HepG2 (cell line): ENCODE measurements around the gene DBNDD1. TPM values are rescaled to one million over a fixed set of nuclear protein-coding genes. Genes with fewer than 3 reads are reported as not detected.

Experiments used
- ATAC-seq: fragments of 200-7000 bp; cut with Tn5 transposase; 3 replicates; pipeline ENCODE4 v1.9.1; 2020; ENCODE audit warnings: mild to moderate bottlenecking, moderate library complexity
- BruUV-seq: library from RNA; stranded (reverse); fragments of 400-500 nt; replicated peaks from 2 replicates; lab custom pipeline; 2021; lab: Mats Ljungman, UMichigan
- CTCF ChIA-PET: fragments of 300-600 bp; formaldehyde crosslinking; extraction: SDS; loops from one replicate; lab custom pipeline; 2021; ENCODE audit warnings: low total read pairs, inconsistent platforms, low intra/inter-chr PET ratio; lab: Yijun Ruan, JAX
- POLR2A ChIA-PET: fragments of 350-600 bp; sonication (Branson Sonifier 250); formaldehyde crosslinking; loops from one replicate; lab custom pipeline; 2020; ENCODE audit warnings: antibody characterized with exemption, inconsistent platforms; lab: Yijun Ruan, JAX
- DNase-seq: peaks from one replicate; pipeline ENCODE4 v3.0.0-alpha.2; 2015; ENCODE audit warnings: low spot score
- FAIRE-seq: peaks from 3 replicates; lab custom pipeline; 2011; peaks lifted over from hg19 to GRCh38; lab: Jason Lieb, UNC
- H2AFZ ChIP-seq: one replicate; pipeline ENCODE4 v1.6.1; 2011; ENCODE audit warnings: low read length, inconsistent platforms
- H3K27ac ChIP-seq: fragments of 300-600 bp; 3 replicates; pipeline ENCODE4 v1.8.0; 2011; ENCODE audit warnings: mixed run types, mild to moderate bottlenecking, mixed read lengths, low read length, inconsistent platforms; ENCODE audit not compliant: insufficient read depth; ENCODE audit errors: extremely low read length
- H3K27me3 ChIP-seq, 2 experiments: fragments of 200-600 bp in 1 of 2; 2 replicates in 1 of 2; 3 replicates in 1 of 2; pipeline versions ENCODE4 v1.6.0 to v1.8.0; 2011; ENCODE audit warnings: low read length in 2 of 2, mild to moderate bottlenecking in 2 of 2, moderate library complexity in 2 of 2, inconsistent platforms in 1 of 2; ENCODE audit not compliant: insufficient read depth in 2 of 2, control insufficient read depth in 1 of 2
- H3K36me3 ChIP-seq, 2 experiments: fragments of 200-600 bp in 1 of 2; replicated peaks in 1 of 2; 2 replicates in 1 of 2; 3 replicates in 1 of 2; pipeline versions ENCODE4 v1.5.1 to v1.8.0; 2011; ENCODE audit warnings: low read length in 2 of 2, inconsistent platforms in 1 of 2; ENCODE audit not compliant: insufficient read depth in 2 of 2, control insufficient read depth in 1 of 2
- H3K4me1 ChIP-seq: 2 replicates; pipeline ENCODE4 v1.5.1; 2012; ENCODE audit warnings: low read length, inconsistent platforms; ENCODE audit not compliant: insufficient read depth
- H3K4me2 ChIP-seq: 2 replicates; pipeline ENCODE4 v1.6.0; 2011; ENCODE audit warnings: low read depth, low read length, inconsistent platforms
- H3K4me3 ChIP-seq, 3 experiments: fragments of 200-600 bp in 1 of 3; sonication (generic), shearing (Covaris generic) in 1 of 3; replicated peaks in 1 of 3; 2 replicates each; pipeline ENCODE4 v1.5.1; 2011 to 2016; ENCODE audit warnings: low read length in 3 of 3, inconsistent platforms in 2 of 3, low read depth in 2 of 3, mild to moderate bottlenecking in 2 of 3, control low read depth in 1 of 3, mixed read lengths in 1 of 3; ENCODE audit not compliant: insufficient read depth in 1 of 3
- H3K79me2 ChIP-seq: one replicate; pipeline ENCODE4 v1.6.1; 2011; ENCODE audit warnings: low read length, inconsistent platforms; ENCODE audit not compliant: insufficient read depth
- H3K9ac ChIP-seq: 2 replicates; pipeline ENCODE4 v1.6.0; 2011; ENCODE audit warnings: mild to moderate bottlenecking, low read depth, low read length, inconsistent platforms; ENCODE audit not compliant: insufficient read depth
- H3K9me3 ChIP-seq: 2 replicates; pipeline ENCODE4 v1.5.1; 2012; ENCODE audit warnings: mild to moderate bottlenecking, low read length
- H4K20me1 ChIP-seq: 2 replicates; pipeline ENCODE4 v1.6.0; 2011; ENCODE audit warnings: inconsistent platforms, mild to moderate bottlenecking, low read length, moderate library complexity; ENCODE audit not compliant: insufficient read depth
- E2F2 ChIP-seq: sonication (generic); formaldehyde crosslinking; IDR thresholded peaks from 2 replicates; pipeline ENCODE4 v1.4.0; 2020; ENCODE audit warnings: missing genetic modification reagents, borderline replicate concordance
- EEA1 ChIP-seq: sonication (generic); formaldehyde crosslinking; IDR thresholded peaks from 2 replicates; pipeline ENCODE4 v1.5.1; 2020; ENCODE audit warnings: mild to moderate bottlenecking, missing genetic modification reagents, borderline replicate concordance
- HMGXB4 ChIP-seq, 2 experiments: sonication (generic) in 1 of 2; formaldehyde crosslinking in 1 of 2; IDR thresholded peaks; 2 replicates each; pipeline versions ENCODE4 v1.4.0 to v1.6.1; 2018 to 2020; ENCODE audit warnings: missing genetic modification reagents in 2 of 2, borderline replicate concordance in 1 of 2, low read depth in 1 of 2, mild to moderate bottlenecking in 1 of 2, missing biosample characterization in 1 of 2
- NRL ChIP-seq: sonication (generic); formaldehyde crosslinking; IDR thresholded peaks from 2 replicates; pipeline ENCODE4 v1.5.0; 2020; ENCODE audit warnings: missing genetic modification reagents, mild to moderate bottlenecking, moderate library complexity, borderline replicate concordance
- PLRG1 ChIP-seq: fragments of 450-650 bp; conservative IDR thresholded peaks from 2 replicates; pipeline ENCODE4 v1.6.1; 2016
- SRF ChIP-seq: IDR thresholded peaks from 2 replicates; pipeline ENCODE4 v1.6.1; 2011; ENCODE audit warnings: mild to moderate bottlenecking, low read depth, low read length, moderate library complexity
- TEAD2 ChIP-seq: sonication (generic); formaldehyde crosslinking; IDR thresholded peaks from 2 replicates; pipeline ENCODE4 v1.9.0; 2021; ENCODE audit warnings: missing genetic modification reagents
- TEAD3 ChIP-seq: optimal IDR thresholded peaks from 2 replicates; pipeline ENCODE3; 2016; ENCODE audit warnings: borderline replicate concordance
- TMF1 ChIP-seq: sonication (generic); formaldehyde crosslinking; IDR thresholded peaks from 2 replicates; pipeline ENCODE4 v1.8.1; 2022; ENCODE audit warnings: low read depth, missing genetic modification reagents
- ZBTB1 ChIP-seq: sonication (generic); formaldehyde crosslinking; IDR thresholded peaks from 2 replicates; pipeline ENCODE4 v1.4.0; 2020; ENCODE audit warnings: missing genetic modification reagents, borderline replicate concordance
- ZBTB14 ChIP-seq: sonication (generic); formaldehyde crosslinking; IDR thresholded peaks from 2 replicates; pipeline ENCODE4 v1.4.0; 2020; ENCODE audit warnings: missing genetic modification reagents
- ZFX ChIP-seq: sonication (generic); formaldehyde crosslinking; IDR thresholded peaks from 2 replicates; pipeline ENCODE4 v1.4.0; 2020; ENCODE audit warnings: mild to moderate bottlenecking, low read depth, missing genetic modification reagents, moderate library complexity
- ZNF235 ChIP-seq: sonication (generic); formaldehyde crosslinking; IDR thresholded peaks from 2 replicates; pipeline ENCODE4 v1.8.1; 2023; ENCODE audit warnings: mild to moderate bottlenecking, missing genetic modification reagents, borderline replicate concordance
- ZNF317 ChIP-seq: sonication (generic); formaldehyde crosslinking; IDR thresholded peaks from 2 replicates; pipeline ENCODE4 v1.5.0; 2020; ENCODE audit warnings: mild to moderate bottlenecking, missing genetic modification reagents
- ZNF660 ChIP-seq: sonication (generic); formaldehyde crosslinking; IDR thresholded peaks from 2 replicates; pipeline ENCODE4 v1.5.1; 2020; ENCODE audit warnings: mild to moderate bottlenecking, low read depth, missing genetic modification reagents, borderline replicate concordance
- ZSCAN22 ChIP-seq: sonication (generic); formaldehyde crosslinking; IDR thresholded peaks from 2 replicates; pipeline ENCODE4 v1.4.0; 2020; ENCODE audit warnings: mild to moderate bottlenecking, missing genetic modification reagents
- WGBS: methylation state at CpG from one replicate; pipeline ENCODE4 v1.1.6; 2017; ENCODE audit warnings: low lambda C conversion rate; 5-methylcytosine and 5-hydroxymethylcytosine counted together
- in situ Hi-C: cut with HindIII; loops from 2 replicates; pipeline ENCODE4 v1.10.0; 2017; ENCODE audit warnings: low pct_unique_long_range_greater_than_20kb; ENCODE audit not compliant: extremely low pct_ligation_motif_present
- intact Hi-C: fragments of 100-400 bp; cut with micrococcal nuclease; formaldehyde crosslinking; loops from one replicate; pipeline ENCODE4 v1.10.0; 2022; ENCODE audit not compliant: unreplicated experiment
- polyA plus RNA-seq, 8 experiments: library from polyadenylated mRNA; depleted of rRNA in 3 of 8; stranded (reverse) in 7 of 8; unstranded in 1 of 8; fragments of >200 nt; fragmentation: Illumina TruSeq in 4 of 8; extraction: Trizol in 4 of 8; gene quantifications; 2 replicates each; pipeline versions ENCODE4 v1.2.1 to v1.2.3, GENCODE V29; 2011 to 2016; ENCODE audit warnings: low read depth in 4 of 8, missing spikeins in 1 of 8, mixed read lengths in 1 of 8; ENCODE audit not compliant: insufficient read depth in 1 of 8
- total RNA-seq, 5 experiments: library from RNA; depleted of rRNA; stranded (reverse); fragments of >200 nt; fragmentation: Illumina TruSeq; extraction: Trizol; gene quantifications; 2 replicates each; pipeline ENCODE4 v1.2.3, GENCODE V29; 2016; ENCODE audit warnings: low read depth in 1 of 5
- TF ChIP-seq, protein P1 (sequence below): sonication (generic); formaldehyde crosslinking; IDR thresholded peaks from 2 replicates; pipeline ENCODE4 v1.8.0; 2022; ENCODE audit warnings: mild to moderate bottlenecking, missing genetic modification reagents
- TF ChIP-seq, protein P2 (sequence below): sonication (generic); formaldehyde crosslinking; IDR thresholded peaks from 2 replicates; pipeline ENCODE4 v1.4.0; 2020; ENCODE audit warnings: missing genetic modification reagents

The DBNDD1 gene
- total and polyA plus RNA-seq, 2 of the 13 experiments (the other 11 are each of a cell fraction or from before 2014, with no cell fraction given): 17.0 to 40.4 TPM

DNA sequence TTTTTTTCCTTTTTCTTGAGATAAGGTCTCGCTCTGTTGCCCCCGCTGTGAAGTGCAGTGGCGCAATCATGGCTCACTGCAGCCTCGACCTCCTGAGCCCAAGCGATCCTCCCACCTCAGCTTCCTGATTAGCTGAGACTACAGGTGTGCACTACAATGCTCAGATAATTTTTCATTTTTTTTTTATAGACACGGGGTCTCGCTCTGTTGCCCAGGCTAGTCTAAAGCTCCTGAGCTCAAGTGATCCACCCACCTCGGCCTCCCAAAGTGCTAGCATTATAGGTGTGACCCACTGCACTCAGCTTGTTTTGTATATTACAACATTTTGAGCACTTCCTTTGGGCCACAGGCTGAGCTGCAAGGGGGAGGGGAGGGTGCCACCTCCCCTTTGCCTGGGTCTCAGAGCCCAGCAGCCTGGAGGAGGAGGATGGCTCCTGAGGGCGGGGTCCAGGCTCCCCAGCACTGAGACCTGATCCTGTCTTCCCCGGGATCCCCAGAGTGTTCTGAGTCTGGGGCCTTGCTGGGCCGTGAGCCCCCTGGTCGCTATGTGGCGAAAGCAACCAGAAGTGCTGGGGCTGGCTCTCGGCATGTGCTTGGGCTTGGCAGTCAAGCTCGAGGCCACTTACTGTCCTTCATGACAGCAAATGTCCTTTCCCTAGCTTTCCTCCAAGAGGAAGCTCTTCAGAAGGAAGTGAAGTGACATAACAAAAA is 62.6 kb downstream of the DBNDD1 start:
- CTCF ChIA-PET: no interaction called here
- intact Hi-C loops: no loop called here
- POLR2A ChIA-PET: interaction anchor here (1.9 kb wide), 1 partner anchor 34 kb away, joined by 6 read pairs; no protein-coding TSS in a partner anchor
- no peak for ATAC-seq
- no peak overlapping the region for H3K27ac ChIP-seq
- no peak overlapping the region for H2AFZ ChIP-seq
- no peaks in the 10 kb centered on the region for H4K20me1 ChIP-seq
- no TSS peak for BruUV-seq
- H3K27me3 ChIP-seq: no peaks in the 10 kb centered on the region
- H3K4me2 ChIP-seq: no peak overlapping the region
- in situ Hi-C loops: no loop called here
- TF ChIP-seq ZNF317 (CRISPR knock-in tag) (no peak), ZNF235 (CRISPR knock-in tag) (no peak), TEAD3 (no peak), HMGXB4 (CRISPR knock-in tag; IDR thresholded peaks at IDR 0.05; ENCODE audit: borderline replicate concordance in 1 of 2, low read depth in 1 of 2) (no peak), TEAD2 (CRISPR knock-in tag) (no peak), ZSCAN22 (no peak), ZNF660 (no peak), PLRG1 (no peak), NRL (CRISPR knock-in tag) (no peak), EEA1 (CRISPR knock-in tag) (no peak), ZFX (CRISPR knock-in tag) (no peak), ZBTB14 (CRISPR knock-in tag) (no peak), ZBTB1 (CRISPR knock-in tag) (no peak), SRF (no peak), E2F2 (CRISPR knock-in tag) (no peak), TMF1 (CRISPR knock-in tag) (no peak)
- TF ChIP-seq, protein P1, sequence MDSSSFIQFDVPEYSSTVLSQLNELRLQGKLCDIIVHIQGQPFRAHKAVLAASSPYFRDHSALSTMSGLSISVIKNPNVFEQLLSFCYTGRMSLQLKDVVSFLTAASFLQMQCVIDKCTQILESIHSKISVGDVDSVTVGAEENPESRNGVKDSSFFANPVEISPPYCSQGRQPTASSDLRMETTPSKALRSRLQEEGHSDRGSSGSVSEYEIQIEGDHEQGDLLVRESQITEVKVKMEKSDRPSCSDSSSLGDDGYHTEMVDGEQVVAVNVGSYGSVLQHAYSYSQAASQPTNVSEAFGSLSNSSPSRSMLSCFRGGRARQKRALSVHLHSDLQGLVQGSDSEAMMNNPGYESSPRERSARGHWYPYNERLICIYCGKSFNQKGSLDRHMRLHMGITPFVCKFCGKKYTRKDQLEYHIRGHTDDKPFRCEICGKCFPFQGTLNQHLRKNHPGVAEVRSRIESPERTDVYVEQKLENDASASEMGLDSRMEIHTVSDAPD (CRISPR knock-in tag): no peak
- TF ChIP-seq, protein P2, sequence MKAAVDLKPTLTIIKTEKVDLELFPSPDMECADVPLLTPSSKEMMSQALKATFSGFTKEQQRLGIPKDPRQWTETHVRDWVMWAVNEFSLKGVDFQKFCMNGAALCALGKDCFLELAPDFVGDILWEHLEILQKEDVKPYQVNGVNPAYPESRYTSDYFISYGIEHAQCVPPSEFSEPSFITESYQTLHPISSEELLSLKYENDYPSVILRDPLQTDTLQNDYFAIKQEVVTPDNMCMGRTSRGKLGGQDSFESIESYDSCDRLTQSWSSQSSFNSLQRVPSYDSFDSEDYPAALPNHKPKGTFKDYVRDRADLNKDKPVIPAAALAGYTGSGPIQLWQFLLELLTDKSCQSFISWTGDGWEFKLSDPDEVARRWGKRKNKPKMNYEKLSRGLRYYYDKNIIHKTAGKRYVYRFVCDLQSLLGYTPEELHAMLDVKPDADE: no peak
- H3K9me3 ChIP-seq: no peaks in the 10 kb centered on the region
- H3K79me2 ChIP-seq: no peaks in the 10 kb centered on the region
- H3K9ac ChIP-seq: no peak overlapping the region
- WGBS: 97% methylated on average over 15 of the region's 15 CpGs
- peaks cover 33 to 45% of the 10 kb centered on the region in 2 experiments for H3K36me3 ChIP-seq
- DNase-seq: no peak
- H3K4me3 ChIP-seq: no peak overlapping the region
- FAIRE-seq: no peak
- no peaks in the 10 kb centered on the region for H3K4me1 ChIP-seq
